Activated naive CD4-positive, alpha-beta T cell treated with anti-CD3 and anti-CD28 coated beads, Interleukin-2, amount 50 U/mL, for 24 hours (primary cell): ENCODE results near the gene OR6N1.

Source experiments
- H3K27ac Mint-ChIP-seq: one replicate; pipeline ENCODE4 v1.8.0; 2021; ENCODE audit warnings: mild to moderate bottlenecking, mixed read lengths
- H3K27me3 Mint-ChIP-seq: one replicate; pipeline ENCODE4 v1.8.0; 2021; ENCODE audit warnings: mixed read lengths
- H3K36me3 Mint-ChIP-seq: one replicate; pipeline ENCODE4 v1.8.0; 2021; ENCODE audit warnings: mixed read lengths
- H3K4me1 Mint-ChIP-seq: one replicate; pipeline ENCODE4 v1.8.0; 2021; ENCODE audit warnings: mixed read lengths
- H3K4me3 Mint-ChIP-seq: one replicate; pipeline ENCODE4 v1.8.0; 2021; ENCODE audit warnings: mild to moderate bottlenecking, mixed read lengths
- H3K9me3 Mint-ChIP-seq: one replicate; pipeline ENCODE4 v1.8.0; 2021; ENCODE audit warnings: mixed read lengths

The OR6N1 gene, protein sequence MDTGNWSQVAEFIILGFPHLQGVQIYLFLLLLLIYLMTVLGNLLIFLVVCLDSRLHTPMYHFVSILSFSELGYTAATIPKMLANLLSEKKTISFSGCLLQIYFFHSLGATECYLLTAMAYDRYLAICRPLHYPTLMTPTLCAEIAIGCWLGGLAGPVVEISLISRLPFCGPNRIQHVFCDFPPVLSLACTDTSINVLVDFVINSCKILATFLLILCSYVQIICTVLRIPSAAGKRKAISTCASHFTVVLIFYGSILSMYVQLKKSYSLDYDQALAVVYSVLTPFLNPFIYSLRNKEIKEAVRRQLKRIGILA

DNA sequence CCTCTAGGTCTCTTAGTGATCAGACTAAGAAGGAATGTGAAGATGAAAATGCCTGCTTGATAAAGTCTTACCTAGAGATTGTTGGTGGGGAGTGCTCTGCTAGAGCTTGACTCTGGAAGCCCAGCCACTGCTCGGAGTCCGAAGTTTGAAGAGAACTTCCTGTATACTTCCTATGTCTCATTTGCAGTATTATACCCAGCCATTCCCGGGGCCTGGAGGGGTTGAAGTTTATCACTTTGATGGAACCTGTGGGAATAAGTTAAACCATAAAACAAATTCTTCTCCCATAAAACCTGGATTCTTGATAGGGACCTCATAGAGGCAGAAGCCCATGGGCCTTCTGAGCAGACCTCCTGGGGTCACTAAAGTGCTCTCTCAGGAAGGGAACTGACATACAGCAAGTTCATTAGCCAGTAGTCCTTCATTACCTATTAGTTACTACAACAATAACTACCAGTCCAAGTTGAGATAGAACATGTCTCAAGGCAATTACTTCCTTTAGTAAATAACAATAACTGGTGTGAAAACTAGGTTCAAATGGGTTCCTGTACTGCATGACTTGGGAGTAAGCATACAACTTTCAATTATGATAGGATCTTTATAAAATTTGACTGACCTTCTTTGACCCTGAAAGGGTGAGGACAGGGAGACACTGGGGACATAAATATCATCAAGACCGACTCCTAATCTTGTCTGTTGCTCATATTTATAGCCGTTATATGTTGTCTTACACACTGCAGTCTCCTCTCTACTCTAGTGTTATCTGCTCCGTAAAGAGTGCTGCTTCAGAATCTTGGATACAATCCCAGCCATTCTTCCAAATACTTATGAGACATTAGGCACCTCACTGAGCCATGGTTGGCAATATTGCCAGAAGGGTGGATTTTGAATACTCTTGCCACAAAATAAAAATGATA, at the start of gene OR6N1:
Gene OR6N1, minus strand, starts transcription at position 246 of the 917 bp plus-strand sequence. CDS start 5,513 bp downstream, outside the sequence.
- H3K27ac Mint-ChIP-seq: no peak within 1 kb of the TSS

DNA sequence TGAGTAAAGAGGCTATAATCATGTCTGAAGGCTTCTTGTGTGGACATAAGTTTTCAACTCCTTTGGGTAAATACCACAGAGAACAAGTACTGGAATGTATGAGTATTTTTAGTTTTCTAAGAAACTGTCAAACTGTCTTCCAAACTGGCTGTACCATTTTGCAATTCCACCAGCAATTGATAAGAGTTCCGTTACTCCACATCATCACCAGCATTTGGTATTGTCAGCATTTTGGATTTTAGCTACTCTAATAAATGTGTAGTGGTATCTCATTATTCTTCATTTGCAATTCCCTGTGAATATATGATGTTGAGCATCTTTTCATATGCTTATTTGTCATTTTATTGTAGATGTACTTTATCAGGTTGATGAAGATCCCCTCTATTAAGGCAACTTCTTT, 49.7 kb upstream of the OR6N1 start:
- Mint-ChIP-seq H3K36me3 (no peaks in the 10 kb centered on the region), H3K9me3 (peaks cover 4% of the 10 kb centered on the region), H3K27me3 (peaks cover 9% of the 10 kb centered on the region), H3K4me1 (peaks cover 20% of the 10 kb centered on the region), H3K27ac (no peak overlapping the region), H3K4me3 (no peak overlapping the region)

More for the DNA sequence above, at the start of gene OR6N1:
- no peak within 1 kb of the TSS for H3K4me3 Mint-ChIP-seq
- no peaks in the 10 kb centered on the region for H3K9me3 Mint-ChIP-seq
- H3K36me3 Mint-ChIP-seq: no peaks in the 10 kb centered on the region
- peaks cover 7% of the 10 kb centered on the region for H3K27me3 Mint-ChIP-seq
- no peaks in the 10 kb centered on the region for H3K4me1 Mint-ChIP-seq

DNA sequence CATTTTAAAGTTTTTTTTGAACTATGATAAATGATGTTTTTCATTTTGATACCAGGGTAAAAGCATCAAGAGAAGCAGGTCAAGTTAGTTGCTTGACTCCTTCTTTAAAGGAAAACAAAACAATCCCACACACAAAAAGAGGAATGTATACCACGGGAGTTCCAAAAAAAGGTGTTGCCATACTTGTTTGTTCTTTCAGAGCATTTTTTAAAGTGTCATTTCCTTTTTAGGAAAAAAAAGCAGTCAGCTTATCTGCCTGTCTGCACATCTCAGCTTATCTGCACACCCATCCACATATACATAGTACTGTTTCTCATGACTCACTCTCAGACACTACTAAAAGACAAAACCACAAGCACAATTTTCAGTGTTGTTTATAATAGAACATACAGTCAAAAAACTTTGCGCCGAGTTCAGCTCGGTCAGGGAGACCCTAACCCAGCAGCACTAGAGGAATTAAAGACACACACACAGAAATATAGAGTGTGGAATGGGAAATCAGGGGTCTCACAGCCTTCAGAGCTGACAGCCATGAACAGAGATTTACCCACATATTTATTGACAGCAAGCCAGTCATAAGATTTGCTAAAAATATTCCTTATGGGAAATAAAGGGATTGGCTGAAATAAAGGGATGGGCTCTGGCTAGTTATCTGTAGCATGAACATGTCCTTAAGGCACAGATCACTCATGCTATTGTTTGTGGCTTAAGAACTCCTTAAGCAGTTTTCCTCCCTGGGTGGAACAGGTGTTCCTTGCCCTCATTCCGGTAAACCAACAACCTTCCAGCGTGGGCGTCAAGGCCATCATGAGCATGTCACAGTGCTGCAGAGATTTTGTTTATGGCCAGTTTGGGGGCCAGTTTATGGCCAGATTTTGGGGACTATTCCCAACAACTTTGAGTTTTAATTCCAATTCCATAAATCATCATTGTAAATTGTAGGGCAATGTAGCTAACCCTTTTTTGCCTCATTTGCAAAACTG, 47.8 kb upstream of the OR6N1 start:
- Mint-ChIP-seq H3K9me3 (no peaks in the 10 kb centered on the region), H3K4me3 (no peak overlapping the region), H3K36me3 (no peaks in the 10 kb centered on the region), H3K27me3 (peaks cover 8% of the 10 kb centered on the region), H3K4me1 (peaks cover 20% of the 10 kb centered on the region), H3K27ac (peak overlapping the region; percentile 6)

DNA sequence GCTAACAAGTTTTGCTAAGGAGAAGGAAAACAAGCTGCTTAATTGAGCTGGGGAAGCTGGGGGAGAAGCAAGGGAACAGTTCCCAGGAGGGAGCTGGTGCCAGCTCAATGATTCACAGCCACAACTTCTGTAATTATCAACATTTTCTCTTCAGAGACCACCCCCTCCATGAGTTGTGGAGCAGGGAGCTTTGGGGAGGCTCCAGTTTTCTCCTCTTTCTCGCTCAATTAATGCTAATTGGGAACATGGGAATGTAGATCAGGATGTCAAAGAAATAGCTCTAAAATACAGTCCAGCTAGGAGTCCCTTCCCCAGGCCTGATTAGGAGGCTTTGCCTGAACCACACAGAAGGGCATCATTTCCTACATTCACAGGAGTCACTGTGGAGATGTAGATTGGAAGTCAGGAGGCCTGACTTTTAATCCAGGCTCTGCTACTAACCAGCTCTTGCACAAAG, 47.0 kb upstream of the OR6N1 start:
- Mint-ChIP-seq H3K27ac (no peak overlapping the region), H3K36me3 (no peaks in the 10 kb centered on the region), H3K4me1 (peaks cover 20% of the 10 kb centered on the region), H3K4me3 (no peak overlapping the region), H3K27me3 (peaks cover 8% of the 10 kb centered on the region), H3K9me3 (no peaks in the 10 kb centered on the region)

DNA sequence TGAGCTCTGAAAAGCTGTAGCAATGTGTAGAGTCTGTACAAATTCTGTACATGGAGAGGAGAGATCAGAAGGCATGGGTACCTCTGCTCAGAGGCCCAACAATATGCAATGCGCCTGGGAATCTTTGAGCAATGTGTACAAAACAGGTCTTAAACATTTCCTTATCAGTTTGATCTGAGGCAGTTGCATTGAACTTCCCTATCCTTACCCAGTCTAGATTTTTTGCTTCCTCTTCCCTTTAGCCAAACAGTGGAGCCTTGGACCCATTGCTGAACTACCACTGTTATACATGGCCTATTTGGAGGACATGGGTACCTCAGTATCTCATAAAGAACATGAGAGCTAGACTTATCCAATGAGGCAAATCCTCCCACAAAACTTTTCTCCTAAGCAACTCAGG, 46.6 kb upstream of the OR6N1 start:
- H3K9me3 Mint-ChIP-seq: no peaks in the 10 kb centered on the region
- H3K4me1 Mint-ChIP-seq: peaks cover 20% of the 10 kb centered on the region
- H3K4me3 Mint-ChIP-seq: no peak overlapping the region
- no peak overlapping the region for H3K27ac Mint-ChIP-seq
- no peaks in the 10 kb centered on the region for H3K36me3 Mint-ChIP-seq
- H3K27me3 Mint-ChIP-seq: peaks cover 5% of the 10 kb centered on the region

DNA sequence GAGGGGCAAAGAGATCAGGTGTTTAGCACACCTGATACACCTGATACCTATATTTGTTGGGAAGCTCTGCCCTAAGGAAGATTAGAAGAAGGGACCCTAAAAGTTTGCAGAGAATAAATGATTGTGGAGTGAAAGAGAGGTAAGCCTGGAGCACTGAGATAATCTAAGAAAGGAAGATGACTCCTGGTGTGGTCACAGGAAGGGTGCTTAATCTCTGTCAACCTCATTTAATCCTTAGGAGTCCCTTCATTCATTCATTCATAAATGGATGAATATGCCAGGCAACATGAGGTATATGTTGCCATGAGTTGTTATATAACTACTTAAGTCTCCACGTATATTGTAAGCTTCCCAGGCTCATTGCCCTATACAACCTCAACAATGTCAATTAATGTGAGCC, 43.0 kb upstream of the OR6N1 start:
- Mint-ChIP-seq H3K4me1 (peaks cover 20% of the 10 kb centered on the region), H3K4me3 (no peak overlapping the region), H3K9me3 (no peaks in the 10 kb centered on the region)

DNA sequence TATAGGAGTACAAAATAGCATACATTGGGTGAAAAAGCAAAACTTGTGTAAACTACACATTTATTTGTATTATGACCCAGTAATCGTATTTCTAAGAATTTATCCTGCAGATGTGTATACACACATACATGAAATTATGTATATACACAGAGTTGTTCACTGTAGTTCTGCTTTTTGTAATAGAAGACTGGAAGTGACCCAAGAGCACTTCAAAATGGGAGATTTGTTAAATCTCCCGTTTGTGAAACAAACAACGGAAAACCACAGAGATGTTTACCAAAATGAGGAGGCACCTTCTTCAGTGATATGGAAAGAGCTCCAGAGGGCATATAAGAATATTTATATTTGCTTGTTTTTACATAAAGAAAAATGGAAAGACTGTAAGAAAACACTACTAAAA, 41.2 kb upstream of the OR6N1 start:
- Mint-ChIP-seq H3K9me3 (no peaks in the 10 kb centered on the region), H3K4me3 (no peak overlapping the region), H3K27me3 (no peaks in the 10 kb centered on the region), H3K36me3 (no peaks in the 10 kb centered on the region), H3K27ac (no peak overlapping the region), H3K4me1 (peaks cover 2% of the 10 kb centered on the region)

More for the DNA sequence above, 43.0 kb upstream of the OR6N1 start:
- no peaks in the 10 kb centered on the region for H3K27me3 Mint-ChIP-seq
- no peaks in the 10 kb centered on the region for H3K36me3 Mint-ChIP-seq
- H3K27ac Mint-ChIP-seq: no peak overlapping the region

DNA sequence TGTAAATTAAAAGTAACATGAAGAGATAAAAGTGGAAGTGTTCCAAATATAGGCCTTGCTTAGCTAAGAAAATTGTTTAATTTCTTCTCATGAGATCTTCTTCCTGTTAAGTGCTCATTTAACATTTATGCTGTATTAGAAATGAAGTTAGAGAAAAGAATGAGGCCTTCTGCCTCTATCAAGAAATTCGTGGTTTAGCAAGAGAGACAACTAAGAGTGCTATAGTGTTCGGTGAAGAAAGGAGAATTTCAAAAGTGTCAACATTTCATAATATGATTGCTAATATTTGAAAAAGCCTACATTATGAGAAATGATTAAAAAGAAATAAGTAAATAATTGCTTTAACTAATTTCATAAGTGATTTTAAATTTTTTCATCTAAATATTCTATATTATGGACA, 40.3 kb upstream of the OR6N1 start:
- Mint-ChIP-seq H3K4me1 (no peaks in the 10 kb centered on the region), H3K27ac (no peak overlapping the region), H3K4me3 (no peak overlapping the region), H3K27me3 (no peaks in the 10 kb centered on the region), H3K36me3 (no peaks in the 10 kb centered on the region), H3K9me3 (no peaks in the 10 kb centered on the region)

DNA sequence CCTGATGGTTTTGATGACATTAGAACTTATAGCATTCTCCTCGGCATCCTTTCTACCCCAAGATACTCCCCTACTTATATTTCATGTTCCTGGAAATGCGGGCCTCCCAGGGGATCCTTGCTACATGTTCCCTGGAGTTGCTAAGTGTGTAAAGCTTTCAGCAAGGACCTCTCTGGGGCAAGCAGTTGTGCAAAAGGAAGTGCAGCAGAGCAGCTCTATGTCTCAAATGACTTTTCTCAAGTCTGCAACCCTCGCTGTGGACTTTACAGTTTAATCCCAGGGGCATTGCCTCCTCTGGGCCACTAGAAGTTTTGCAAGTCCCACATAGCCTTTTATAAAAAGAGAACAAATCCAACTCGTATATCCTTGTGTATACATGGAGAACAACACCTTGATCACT, 38.3 kb upstream of the OR6N1 start:
- H3K4me3 Mint-ChIP-seq: no peak overlapping the region
- no peaks in the 10 kb centered on the region for H3K27me3 Mint-ChIP-seq
- H3K27ac Mint-ChIP-seq: no peak overlapping the region
- no peaks in the 10 kb centered on the region for H3K4me1 Mint-ChIP-seq
- no peaks in the 10 kb centered on the region for H3K36me3 Mint-ChIP-seq
- no peaks in the 10 kb centered on the region for H3K9me3 Mint-ChIP-seq

DNA sequence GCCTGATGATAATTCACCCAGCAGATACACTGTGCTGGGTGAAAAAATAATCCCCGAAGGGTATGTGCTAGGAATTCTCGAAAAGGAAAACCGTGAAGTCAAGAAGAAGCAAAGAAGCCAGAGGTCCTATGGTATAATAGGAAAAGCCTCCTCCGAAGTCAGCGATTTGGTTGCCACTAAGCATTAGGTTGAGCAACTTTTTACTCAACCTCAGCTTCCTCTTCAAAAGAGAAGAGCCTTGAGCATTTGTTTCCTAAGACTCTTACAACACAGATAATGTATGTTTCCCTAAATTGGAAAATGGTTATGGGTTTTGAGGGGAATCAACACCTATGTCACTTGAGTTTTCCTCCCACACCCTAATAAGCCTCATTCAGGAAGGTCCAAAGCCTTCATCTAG, 37.9 kb upstream of the OR6N1 start:
- Mint-ChIP-seq H3K9me3 (no peaks in the 10 kb centered on the region), H3K27ac (no peak overlapping the region), H3K36me3 (no peaks in the 10 kb centered on the region), H3K27me3 (no peaks in the 10 kb centered on the region), H3K4me1 (no peaks in the 10 kb centered on the region), H3K4me3 (no peak overlapping the region)

DNA sequence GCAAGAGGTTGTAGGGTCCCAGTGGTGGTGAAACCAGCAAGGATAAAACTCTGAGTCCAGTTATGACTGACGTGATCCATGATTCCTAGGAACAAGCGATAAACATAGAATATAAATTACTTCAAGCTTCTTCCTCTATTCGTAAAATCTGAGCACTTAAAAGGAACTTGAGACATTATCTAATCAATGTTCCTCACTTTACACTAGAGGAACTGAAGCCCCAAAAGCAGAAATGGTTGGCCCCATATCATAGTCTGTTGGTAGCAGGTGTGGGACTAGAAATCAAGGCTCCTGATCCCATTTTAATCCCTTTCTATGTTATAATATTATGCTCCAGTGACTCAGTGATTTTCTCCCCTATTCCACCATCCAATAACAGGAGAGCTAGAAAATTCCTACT, 37.3 kb upstream of the OR6N1 start:
- no peak overlapping the region for H3K4me3 Mint-ChIP-seq
- H3K36me3 Mint-ChIP-seq: no peaks in the 10 kb centered on the region
- H3K9me3 Mint-ChIP-seq: no peaks in the 10 kb centered on the region
- no peaks in the 10 kb centered on the region for H3K27me3 Mint-ChIP-seq
- no peak overlapping the region for H3K27ac Mint-ChIP-seq
- H3K4me1 Mint-ChIP-seq: no peaks in the 10 kb centered on the region

DNA sequence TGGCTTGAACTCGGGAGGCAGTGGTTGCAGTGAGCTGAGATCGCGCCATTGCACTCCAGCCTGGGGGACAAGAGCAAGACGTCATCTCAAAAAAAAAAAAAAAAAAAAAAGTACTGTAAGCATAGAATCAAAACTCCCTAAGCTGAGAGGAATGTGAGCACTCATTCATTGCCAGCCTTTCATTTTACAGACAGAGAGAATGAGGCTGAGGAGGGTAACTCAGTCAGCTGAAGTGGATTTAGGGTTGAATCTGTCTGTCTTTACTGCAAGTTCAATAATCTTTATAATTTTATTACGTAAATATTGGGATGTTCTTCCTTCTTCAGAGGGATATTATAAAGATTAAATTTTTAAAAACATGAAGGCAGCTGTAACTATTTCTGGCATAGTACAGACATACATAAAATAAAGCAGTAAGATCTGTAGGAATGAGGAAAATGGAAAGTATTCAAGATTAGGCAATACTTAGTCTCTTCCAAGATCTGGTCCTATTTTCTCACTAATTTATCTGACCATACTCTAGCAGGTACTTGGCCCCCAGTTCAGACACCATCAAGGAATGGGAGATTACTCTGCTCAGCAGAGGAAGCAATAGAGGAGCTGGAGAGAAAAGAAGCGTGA, 35.0 kb upstream of the OR6N1 start:
- Mint-ChIP-seq H3K4me3 (no peak overlapping the region), H3K4me1 (no peaks in the 10 kb centered on the region), H3K27me3 (peaks cover 2% of the 10 kb centered on the region), H3K36me3 (no peaks in the 10 kb centered on the region), H3K27ac (no peak overlapping the region), H3K9me3 (no peaks in the 10 kb centered on the region)

DNA sequence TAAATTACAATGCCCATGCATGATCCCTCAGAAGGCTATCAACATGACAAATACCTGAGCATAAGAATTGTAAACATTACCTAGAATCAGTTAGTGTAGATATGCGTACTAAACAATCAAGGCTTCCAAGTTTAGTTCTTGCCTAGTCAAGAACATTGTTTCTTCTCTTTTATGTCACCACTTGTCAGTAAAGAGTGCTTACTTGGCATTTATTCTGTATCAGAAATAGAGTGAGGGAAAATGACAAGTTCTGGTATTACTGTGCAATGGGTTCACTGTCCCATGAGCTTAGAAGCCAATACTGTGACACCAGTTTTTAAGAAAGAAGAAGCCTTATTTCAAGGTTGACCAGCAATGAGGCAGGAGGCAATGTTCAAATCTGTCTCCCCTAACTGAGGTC, 31.7 kb upstream of the OR6N1 start:
- Mint-ChIP-seq H3K4me3 (no peak overlapping the region), H3K9me3 (no peaks in the 10 kb centered on the region), H3K27ac (no peak overlapping the region), H3K36me3 (no peaks in the 10 kb centered on the region), H3K27me3 (peaks cover 3% of the 10 kb centered on the region), H3K4me1 (peaks cover 8% of the 10 kb centered on the region)

DNA sequence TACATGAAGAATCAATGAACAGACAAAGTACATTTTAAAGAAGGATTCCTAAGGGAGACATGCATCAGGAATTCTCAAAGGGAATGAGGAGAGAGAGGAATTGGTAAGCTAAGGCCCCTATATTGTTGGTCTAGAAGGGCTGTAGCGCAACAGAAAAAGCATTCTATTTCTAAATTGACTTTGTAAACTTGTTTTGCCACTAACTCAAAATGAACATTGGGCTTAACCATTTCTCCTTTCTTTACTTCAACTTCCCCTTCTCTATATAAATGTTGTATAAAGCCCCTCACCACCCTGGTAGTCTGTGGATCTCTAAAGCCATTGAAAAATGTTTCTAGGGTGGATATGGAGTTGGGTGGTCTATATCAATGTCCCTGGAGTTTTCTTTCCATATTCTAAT, 29.4 kb upstream of the OR6N1 start:
- H3K4me1 Mint-ChIP-seq: peaks cover 8% of the 10 kb centered on the region
- H3K36me3 Mint-ChIP-seq: no peaks in the 10 kb centered on the region
- no peaks in the 10 kb centered on the region for H3K9me3 Mint-ChIP-seq
- H3K27ac Mint-ChIP-seq: no peak overlapping the region
- H3K4me3 Mint-ChIP-seq: no peak overlapping the region
- peaks cover 3% of the 10 kb centered on the region for H3K27me3 Mint-ChIP-seq

DNA sequence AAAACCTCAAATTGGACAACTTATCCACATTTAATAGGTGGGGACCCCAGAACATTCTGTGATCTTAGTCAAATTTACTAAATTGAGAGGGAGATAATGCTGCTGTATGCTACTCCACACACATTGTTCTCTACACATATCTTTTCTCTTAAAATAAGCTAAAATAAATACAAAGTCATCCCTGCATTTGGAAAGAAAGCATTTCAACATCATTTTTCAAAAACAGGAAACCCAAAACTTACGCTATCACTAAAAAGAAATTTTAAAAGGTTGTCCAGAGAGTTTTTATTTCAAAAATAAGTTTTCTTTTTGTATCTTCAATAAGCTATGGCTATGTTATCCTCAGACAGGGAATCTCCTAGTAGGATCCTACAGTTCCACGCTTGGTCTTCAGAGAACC, 28.5 kb upstream of the OR6N1 start:
- no peak overlapping the region for H3K4me3 Mint-ChIP-seq
- no peaks in the 10 kb centered on the region for H3K9me3 Mint-ChIP-seq
- peaks cover 3% of the 10 kb centered on the region for H3K27me3 Mint-ChIP-seq
- H3K4me1 Mint-ChIP-seq: peaks cover 8% of the 10 kb centered on the region
- no peak overlapping the region for H3K27ac Mint-ChIP-seq
- H3K36me3 Mint-ChIP-seq: peaks cover 1% of the 10 kb centered on the region
